WI38 (cell line): ENCODE results near the gene TTLL6.
A peak's percentile ranks its signal among the peaks of the same experiment; 100 is the strongest.
"Not testable (repeated sequence)": the region's sequence is repeated elsewhere in the genome, so short reads cannot be mapped to it uniquely, and the experiment has no call there.

Experiments
- H3K4me3 ChIP-seq: 2 replicates; pipeline ENCODE4 v1.5.1; 2011; ENCODE audit warnings: low read depth, mild to moderate bottlenecking, control low read depth, low read length
- TF ChIP-seq, protein P1 (sequence below): IDR thresholded peaks from 2 replicates; pipeline ENCODE4 v1.5.1; 2012; ENCODE audit warnings: low read depth, mild to moderate bottlenecking, control low read depth, low read length

Gene TTLL6

DNA sequence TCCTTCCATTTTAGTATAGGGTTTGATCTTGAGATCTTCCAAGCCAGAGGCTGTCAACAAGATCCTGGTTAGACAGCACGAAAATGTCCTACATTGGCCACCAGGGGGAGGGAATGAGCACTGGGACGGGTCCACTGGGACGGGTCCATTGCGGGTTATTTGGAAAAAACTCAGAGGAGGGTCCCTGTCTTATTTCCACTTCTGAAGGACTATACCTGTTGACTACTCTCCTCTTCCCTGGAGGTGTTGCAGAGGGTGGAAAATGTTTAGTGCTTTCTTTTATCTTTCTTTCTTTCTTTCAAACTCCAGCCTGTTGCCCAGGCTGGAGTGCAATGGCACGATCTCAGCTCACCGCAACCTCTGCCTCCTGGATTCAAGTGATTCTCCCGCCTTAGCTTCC is 2.5 kb downstream of the TTLL6 start:
- TF ChIP-seq, protein P1, sequence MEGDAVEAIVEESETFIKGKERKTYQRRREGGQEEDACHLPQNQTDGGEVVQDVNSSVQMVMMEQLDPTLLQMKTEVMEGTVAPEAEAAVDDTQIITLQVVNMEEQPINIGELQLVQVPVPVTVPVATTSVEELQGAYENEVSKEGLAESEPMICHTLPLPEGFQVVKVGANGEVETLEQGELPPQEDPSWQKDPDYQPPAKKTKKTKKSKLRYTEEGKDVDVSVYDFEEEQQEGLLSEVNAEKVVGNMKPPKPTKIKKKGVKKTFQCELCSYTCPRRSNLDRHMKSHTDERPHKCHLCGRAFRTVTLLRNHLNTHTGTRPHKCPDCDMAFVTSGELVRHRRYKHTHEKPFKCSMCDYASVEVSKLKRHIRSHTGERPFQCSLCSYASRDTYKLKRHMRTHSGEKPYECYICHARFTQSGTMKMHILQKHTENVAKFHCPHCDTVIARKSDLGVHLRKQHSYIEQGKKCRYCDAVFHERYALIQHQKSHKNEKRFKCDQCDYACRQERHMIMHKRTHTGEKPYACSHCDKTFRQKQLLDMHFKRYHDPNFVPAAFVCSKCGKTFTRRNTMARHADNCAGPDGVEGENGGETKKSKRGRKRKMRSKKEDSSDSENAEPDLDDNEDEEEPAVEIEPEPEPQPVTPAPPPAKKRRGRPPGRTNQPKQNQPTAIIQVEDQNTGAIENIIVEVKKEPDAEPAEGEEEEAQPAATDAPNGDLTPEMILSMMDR, result peak; percentile 80
- H3K4me3 ChIP-seq, result no peak overlapping the region

DNA sequence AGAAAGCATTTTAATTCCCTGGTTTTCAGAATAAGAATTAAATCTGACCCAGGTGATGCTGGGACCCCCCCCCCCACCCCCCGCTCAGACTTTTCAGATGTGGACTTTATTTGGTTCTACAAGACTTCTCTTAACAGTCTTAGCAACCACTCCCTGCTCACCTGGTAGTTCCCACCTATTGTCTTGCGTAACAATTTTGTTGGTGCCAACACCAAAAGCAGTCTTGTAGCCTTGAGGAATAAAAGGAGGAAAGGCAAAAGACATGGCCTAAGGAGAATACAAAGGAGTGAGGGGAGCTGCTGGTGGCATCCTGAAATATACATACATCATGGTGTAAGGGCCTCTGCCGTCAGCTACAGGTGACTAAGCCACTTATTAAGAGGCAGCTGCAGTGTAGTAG is 5.0 kb downstream of the TTLL6 start:
- TF ChIP-seq, protein P1, result no peak
- H3K4me3 ChIP-seq, result no peak overlapping the region

DNA sequence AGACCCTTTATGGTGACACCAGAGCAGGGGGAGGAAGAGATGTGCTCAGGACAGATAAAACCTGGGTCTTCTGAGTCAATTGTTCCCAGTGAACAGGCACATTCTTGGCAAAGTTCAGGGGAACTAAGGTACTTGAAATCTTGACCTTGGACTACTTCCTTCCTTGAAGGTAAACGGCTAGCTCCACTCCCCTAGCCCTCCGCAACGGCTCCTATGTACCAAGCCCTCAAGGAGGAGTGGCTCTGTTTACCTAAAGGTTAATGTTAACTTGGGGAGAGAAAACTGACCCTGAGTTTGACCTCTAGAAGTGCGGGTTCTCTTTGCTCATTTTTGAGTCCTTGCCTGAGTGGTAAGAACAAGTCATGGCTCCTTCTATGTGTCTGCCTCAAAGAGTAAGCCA is 7.8 kb downstream of the TTLL6 start:
- no peak overlapping the region for H3K4me3 ChIP-seq

DNA sequence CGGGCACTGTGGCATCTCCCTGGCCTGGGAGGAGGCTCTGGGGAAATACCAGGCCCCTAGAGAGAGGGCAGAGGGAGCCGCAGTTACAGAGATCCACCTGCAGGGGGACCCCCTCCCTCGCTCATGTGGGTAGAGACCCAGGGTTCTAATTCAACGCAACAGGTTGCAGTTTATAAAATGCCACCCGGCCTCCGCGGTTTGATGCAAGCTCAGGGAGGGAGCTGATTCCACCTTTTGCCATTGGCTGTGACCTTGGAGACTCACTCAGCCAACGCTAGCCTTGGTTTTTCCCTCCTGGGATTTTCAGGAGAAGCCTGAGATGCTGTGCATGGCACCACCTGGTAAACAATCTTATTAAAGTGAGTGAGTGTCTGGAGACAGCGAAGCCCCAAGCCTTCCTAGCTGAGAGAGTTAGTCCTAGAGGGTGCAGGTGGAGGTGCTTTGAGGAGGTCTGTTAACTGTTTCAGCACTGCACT is 12.1 kb downstream of the TTLL6 start:
- H3K4me3 ChIP-seq, result no peak overlapping the region
- TF ChIP-seq, protein P1, result peak; percentile 95

More for the DNA sequence above, 7.8 kb downstream of the TTLL6 start:
- TF ChIP-seq, protein P1, result no peak

DNA sequence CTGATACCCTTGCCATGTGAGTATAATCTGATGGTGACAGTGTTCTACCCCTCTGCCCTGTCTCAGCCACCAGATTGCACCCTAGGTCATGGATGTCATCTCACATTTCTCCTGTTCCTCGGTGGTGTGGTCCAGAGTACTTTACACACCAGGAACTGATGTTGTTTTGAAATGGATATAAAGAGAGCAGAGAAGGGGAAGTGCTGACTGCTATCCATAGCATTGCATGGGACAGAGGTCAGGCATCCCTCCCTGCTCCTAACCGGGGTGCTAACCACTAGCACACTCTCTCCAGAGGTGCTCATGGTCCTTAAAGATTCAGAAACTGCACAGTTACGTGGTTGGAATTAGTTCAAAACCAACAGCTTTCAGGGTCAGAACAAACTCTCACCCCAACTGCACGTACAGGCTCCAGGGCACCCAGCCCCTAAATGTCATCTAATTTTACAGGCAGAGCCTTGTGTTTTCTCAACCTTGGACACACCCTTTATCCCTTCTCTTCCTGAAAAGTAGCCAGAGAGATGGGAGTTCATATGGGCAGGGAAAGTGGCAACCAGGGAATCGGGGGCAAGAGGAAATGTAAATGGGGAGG is 16.3 kb downstream of the TTLL6 start:
- TF ChIP-seq, protein P1, result no peak
- no peak overlapping the region for H3K4me3 ChIP-seq

DNA sequence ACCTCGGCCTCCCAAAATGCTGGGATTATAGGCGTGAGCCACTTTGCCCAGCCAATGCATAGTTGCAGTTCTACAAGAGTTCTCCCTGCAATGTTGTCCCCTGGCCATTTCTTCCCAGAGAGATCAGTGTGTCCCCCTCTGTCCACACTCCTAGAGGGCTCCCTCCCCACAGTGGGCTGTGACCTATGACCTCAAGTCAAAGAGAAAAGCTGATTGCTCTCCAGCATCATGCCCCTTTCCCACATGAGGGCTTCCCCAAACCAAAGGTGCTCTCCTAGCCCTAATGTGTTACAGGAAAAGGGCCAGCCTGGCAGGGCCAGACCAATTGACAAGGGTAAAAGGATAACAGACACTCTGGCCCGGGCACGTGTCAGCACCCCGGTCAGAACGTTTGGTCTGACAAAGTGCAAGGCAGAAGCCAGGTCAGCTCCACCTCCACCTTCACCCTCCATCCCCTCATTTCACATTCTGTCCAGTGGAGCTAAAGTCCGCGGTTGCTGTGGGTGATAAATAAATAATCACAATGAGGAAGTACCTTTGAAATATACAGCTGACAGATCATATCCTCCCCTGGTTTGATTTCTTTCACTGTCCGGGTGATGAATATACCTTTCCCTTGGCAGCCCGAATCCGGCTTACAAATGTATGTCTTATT is 17.8 kb downstream of the TTLL6 start:
- H3K4me3 ChIP-seq, result no peak overlapping the region
- TF ChIP-seq, protein P1, result no peak

DNA sequence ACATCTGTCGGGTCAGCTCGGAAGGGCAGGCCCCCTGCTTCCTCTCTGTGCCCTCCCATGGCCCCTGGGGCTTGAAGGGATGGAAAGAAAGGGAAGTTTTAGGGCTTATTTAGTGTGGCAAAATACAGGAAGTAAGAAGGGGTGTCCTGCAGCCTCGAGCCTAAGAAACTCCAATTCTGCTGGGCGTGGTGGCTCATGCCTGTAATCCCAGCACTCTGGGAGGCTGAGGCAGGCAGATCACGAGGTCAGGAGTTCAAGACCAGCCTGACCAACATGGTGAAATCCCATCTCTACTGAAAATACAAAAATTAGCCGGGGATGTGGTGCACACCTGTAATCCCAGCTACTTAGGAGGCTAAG is 20.9 kb downstream of the TTLL6 start:
- H3K4me3 ChIP-seq, result not testable (repeated sequence)
